Measurements from ENCODE around the gene MARK2.

The MARK2 gene

GRCh38 chr11:63870351-63871140 lies 31.6 kb downstream of the MARK2 start:
- Histone ChIP-seq H3K36me3 (ENCODE audit: control insufficient read depth, insufficient read depth, low read length) (no peaks in the 10 kb centered on the region), H3K27ac (no peak overlapping the region), H2AFZ (no peak overlapping the region), H3K4me1 (peaks cover 29% of the 10 kb centered on the region), H3K9me3 (ENCODE audit: control insufficient read depth, low read length) (no peaks in the 10 kb centered on the region), H3K9ac (no peak overlapping the region), H3K4me3 (ENCODE audit: low read depth, low read length) (no peak overlapping the region), H3K27me3 (ENCODE audit: control insufficient read depth, insufficient read depth, low read length) (no peaks in the 10 kb centered on the region), H3K4me2 (ENCODE audit: low read length) (no peak overlapping the region), H3K79me2 (peaks cover 9% of the 10 kb centered on the region)
- TF ChIP-seq CTCF (IDR thresholded peaks at IDR 0.05) = no peak

- no peaks in the 10 kb centered on the region for H3K9me3 ChIP-seq (ENCODE audit: control insufficient read depth, low read length)
- H3K27me3 ChIP-seq (ENCODE audit: control insufficient read depth, insufficient read depth, low read length) = no peaks in the 10 kb centered on the region
- H3K4me2 ChIP-seq (ENCODE audit: low read length) = peak overlapping the region; percentile 22
- peak overlapping the region; percentile 16 for H3K4me3 ChIP-seq (ENCODE audit: low read depth, low read length)
- H3K9ac ChIP-seq = no peak overlapping the region
- H3K4me1 ChIP-seq = peaks cover 17% of the 10 kb centered on the region
- H3K79me2 ChIP-seq = peaks cover 11% of the 10 kb centered on the region
- peak; percentile 57 for TF ChIP-seq CTCF (IDR thresholded peaks at IDR 0.05)
- no peaks in the 10 kb centered on the region for H3K36me3 ChIP-seq (ENCODE audit: control insufficient read depth, insufficient read depth, low read length)
- peak overlapping the region; percentile 55 for H3K27ac ChIP-seq
- H2AFZ ChIP-seq = no peak overlapping the region
Measured at GRCh38 chr11:63871962-63872799, 33.3 kb downstream of the MARK2 start.

DNA sequence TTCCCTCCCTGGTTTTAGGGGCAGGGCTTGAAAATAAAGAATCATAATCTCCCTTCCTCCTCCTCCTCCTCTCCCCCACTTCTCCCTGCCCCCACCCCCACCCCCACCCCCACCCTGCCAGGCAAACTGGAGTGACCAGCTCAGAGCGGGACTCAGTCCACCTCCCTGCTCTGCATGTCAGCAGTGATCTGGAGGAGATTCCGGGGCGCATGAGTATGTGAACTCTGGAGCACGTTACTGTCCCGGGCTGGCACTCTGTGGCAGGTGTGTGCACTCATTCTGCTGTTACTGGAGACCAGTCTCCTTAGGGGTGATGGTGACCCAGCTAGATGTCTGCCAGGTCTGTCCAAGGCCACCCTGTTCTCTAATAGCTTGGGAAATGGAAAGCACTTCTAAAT lies 33.9 kb downstream of the MARK2 start:
- Histone ChIP-seq H3K27me3 (ENCODE audit: control insufficient read depth, insufficient read depth, low read length) (no peaks in the 10 kb centered on the region), H3K9me3 (ENCODE audit: control insufficient read depth, low read length) (no peaks in the 10 kb centered on the region), H3K4me1 (peaks cover 13% of the 10 kb centered on the region), H3K4me3 (ENCODE audit: low read depth, low read length) (no peak overlapping the region), H3K36me3 (ENCODE audit: control insufficient read depth, insufficient read depth, low read length) (no peaks in the 10 kb centered on the region), H3K4me2 (ENCODE audit: low read length) (peak overlapping the region; percentile 57), H3K79me2 (peaks cover 11% of the 10 kb centered on the region), H3K9ac (no peak overlapping the region), H2AFZ (no peak overlapping the region), H3K27ac (peak overlapping the region; percentile 36)
- no peak for TF ChIP-seq CTCF (IDR thresholded peaks at IDR 0.05)

DNA sequence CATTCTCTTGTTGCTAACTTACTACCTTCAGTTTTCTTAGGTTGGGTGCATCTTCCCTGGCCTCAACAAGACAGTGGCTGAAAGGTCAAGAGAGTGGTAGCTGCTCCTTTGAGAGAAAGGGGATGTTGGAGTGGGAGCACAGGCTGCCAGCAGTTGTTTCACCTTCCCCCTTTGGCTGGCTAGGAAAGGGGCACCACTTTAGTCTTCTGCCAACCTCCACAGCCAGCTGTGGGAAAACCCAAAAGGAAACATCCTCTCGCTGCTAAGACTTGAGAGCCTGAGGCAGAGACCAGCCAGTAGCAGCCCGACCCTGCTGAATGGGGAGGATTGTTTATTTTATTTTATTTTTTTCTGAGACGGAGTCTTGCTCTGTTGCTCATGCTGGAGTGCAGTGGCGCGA lies 34.4 kb downstream of the MARK2 start:
- peak overlapping the region; percentile 36 for H3K27ac ChIP-seq
- H3K4me2 ChIP-seq (ENCODE audit: low read length) = peak overlapping the region; percentile 57
- no peak overlapping the region for H3K9ac ChIP-seq
- no peak for TF ChIP-seq CTCF (IDR thresholded peaks at IDR 0.05)
- peaks cover 11% of the 10 kb centered on the region for H3K79me2 ChIP-seq
- H3K9me3 ChIP-seq (ENCODE audit: control insufficient read depth, low read length) = no peaks in the 10 kb centered on the region
- H3K36me3 ChIP-seq (ENCODE audit: control insufficient read depth, insufficient read depth, low read length) = no peaks in the 10 kb centered on the region
- H2AFZ ChIP-seq = no peak overlapping the region
- H3K4me3 ChIP-seq (ENCODE audit: low read depth, low read length) = no peak overlapping the region
- H3K4me1 ChIP-seq = peaks cover 14% of the 10 kb centered on the region
- H3K27me3 ChIP-seq (ENCODE audit: control insufficient read depth, insufficient read depth, low read length) = no peaks in the 10 kb centered on the region

All from parathyroid adenoma (tissue), 2 donors.